Mesothelial cell of epicardium (in vitro differentiated cells): Measurements from ENCODE around the gene TAOK1. TPM values are rescaled to one million over a fixed set of nuclear protein-coding genes. Genes with fewer than 3 reads are reported as not detected.

Experiments
- DNase-seq, 2 experiments: peaks; one replicate each; pipeline ENCODE4 v3.0.0; 2021; ENCODE audit warnings: low spot score in 2 of 2; ENCODE audit not compliant: unreplicated experiment in 2 of 2
- H3K27ac Mint-ChIP-seq: 2 replicates; pipeline ENCODE4 v1.8.0; 2021; ENCODE audit warnings: mixed read lengths
- H3K27me3 Mint-ChIP-seq: 2 replicates; pipeline ENCODE4 v1.8.0; 2021; ENCODE audit warnings: low read depth, mixed read lengths
- H3K36me3 Mint-ChIP-seq: 2 replicates; pipeline ENCODE4 v1.8.0; 2021; ENCODE audit warnings: mixed read lengths
- H3K4me1 Mint-ChIP-seq: 2 replicates; pipeline ENCODE4 v1.8.0; 2021; ENCODE audit warnings: mixed read lengths
- H3K4me3 Mint-ChIP-seq: 2 replicates; pipeline ENCODE4 v1.8.0; 2021; ENCODE audit warnings: mild to moderate bottlenecking, moderate library complexity, mixed read lengths
- H3K9me3 Mint-ChIP-seq: 2 replicates; pipeline ENCODE4 v1.8.0; 2021; ENCODE audit warnings: mixed read lengths
- CTCF ChIP-seq: fragments of 200-600 bp; sonication (generic); IDR thresholded peaks from one replicate; pipeline ENCODE4 v1.5.0; 2021; ENCODE audit warnings: antibody characterized with exemption; ENCODE audit not compliant: unreplicated experiment
- total RNA-seq: library from RNA; stranded (reverse); gene quantifications from 3 replicates; pipeline ENCODE4 v1.2.1, GENCODE V29; 2021

TAOK1 gene
- total RNA-seq, 1 donor from 2014 or later: 86.7 TPM

DNA sequence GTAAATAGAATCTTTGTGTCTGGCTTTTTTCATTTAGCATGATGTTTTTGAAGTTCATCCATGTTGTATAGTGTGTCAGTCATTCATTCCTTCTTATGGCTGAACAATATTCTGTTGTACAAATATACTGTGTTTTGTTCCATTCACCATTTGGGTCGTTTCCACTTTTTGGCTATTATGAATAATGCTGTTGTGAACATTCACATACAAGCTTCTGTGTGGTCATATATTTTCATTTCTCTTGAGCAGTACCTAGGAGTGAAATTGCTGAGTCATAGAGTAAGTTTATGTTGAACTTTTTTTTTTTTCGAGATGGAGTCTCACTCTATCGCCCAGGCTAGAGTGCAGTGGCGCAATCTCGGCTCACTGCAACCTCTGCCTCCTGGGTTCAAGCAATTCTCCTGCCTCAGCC is 32.3 kb upstream of the TAOK1 start:
- no peak for DNase-seq
- no peak for TF ChIP-seq CTCF
- no peaks in the 10 kb centered on the region for H3K27me3 Mint-ChIP-seq
- no peaks in the 10 kb centered on the region for H3K9me3 Mint-ChIP-seq
- no peak overlapping the region for H3K4me3 Mint-ChIP-seq
- peak overlapping the region; percentile 15 for H3K27ac Mint-ChIP-seq
- H3K36me3 Mint-ChIP-seq: no peaks in the 10 kb centered on the region
- H3K4me1 Mint-ChIP-seq: peaks cover 7% of the 10 kb centered on the region

- Mint-ChIP-seq H3K4me3 (no peak overlapping the region), H3K9me3 (no peaks in the 10 kb centered on the region), H3K27ac (no peak overlapping the region), H3K27me3 (no peaks in the 10 kb centered on the region), H3K4me1 (peaks cover 7% of the 10 kb centered on the region), H3K36me3 (no peaks in the 10 kb centered on the region)
- DNase-seq: no peak
- no peak for TF ChIP-seq CTCF
Observed at GRCh38 chr17:29358416-29358815, 31.7 kb upstream of the TAOK1 start.

DNA sequence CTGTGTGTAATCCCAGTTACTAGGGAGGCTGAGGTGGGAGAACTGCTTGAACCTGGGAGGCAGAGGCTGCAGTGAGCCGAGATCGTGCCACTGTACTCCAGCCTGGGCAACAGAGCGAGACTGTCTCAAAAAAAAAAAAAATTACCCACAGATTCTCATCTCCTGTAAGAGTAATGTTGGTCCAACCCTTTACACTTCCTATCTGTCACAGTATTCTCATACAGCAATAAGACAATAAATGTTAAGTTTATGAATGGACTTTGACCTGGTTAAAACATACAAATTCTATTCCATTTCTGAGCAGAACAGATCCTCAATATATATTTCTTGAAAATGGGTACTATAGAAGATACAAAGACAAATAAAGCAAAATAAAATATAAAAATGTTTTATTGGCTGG is 30.4 kb upstream of the TAOK1 start:
- no peak overlapping the region for H3K4me3 Mint-ChIP-seq
- H3K27ac Mint-ChIP-seq: no peak overlapping the region
- H3K4me1 Mint-ChIP-seq: peaks cover 7% of the 10 kb centered on the region
- DNase-seq: no peak
- no peaks in the 10 kb centered on the region for H3K9me3 Mint-ChIP-seq
- no peaks in the 10 kb centered on the region for H3K36me3 Mint-ChIP-seq
- H3K27me3 Mint-ChIP-seq: no peaks in the 10 kb centered on the region
- TF ChIP-seq CTCF: no peak

GRCh38 chr17:29363716-29364115 is 26.4 kb upstream of the TAOK1 start:
- Mint-ChIP-seq H3K27ac (no peak overlapping the region), H3K27me3 (no peaks in the 10 kb centered on the region), H3K36me3 (no peaks in the 10 kb centered on the region), H3K4me1 (no peaks in the 10 kb centered on the region), H3K9me3 (no peaks in the 10 kb centered on the region), H3K4me3 (no peak overlapping the region)
- no peak for TF ChIP-seq CTCF
- DNase-seq: no peak

- Mint-ChIP-seq H3K9me3 (no peaks in the 10 kb centered on the region), H3K27ac (no peak overlapping the region), H3K27me3 (no peaks in the 10 kb centered on the region), H3K4me1 (no peaks in the 10 kb centered on the region), H3K36me3 (no peaks in the 10 kb centered on the region), H3K4me3 (no peak overlapping the region)
- TF ChIP-seq CTCF: no peak
- DNase-seq: no peak
Observed at GRCh38 chr17:29364691-29365090, 25.5 kb upstream of the TAOK1 start.

- H3K36me3 Mint-ChIP-seq: no peaks in the 10 kb centered on the region
- no peaks in the 10 kb centered on the region for H3K4me1 Mint-ChIP-seq
- no peak overlapping the region for H3K4me3 Mint-ChIP-seq
- no peak for TF ChIP-seq CTCF
- no peaks in the 10 kb centered on the region for H3K27me3 Mint-ChIP-seq
- H3K9me3 Mint-ChIP-seq: no peaks in the 10 kb centered on the region
- no peak overlapping the region for H3K27ac Mint-ChIP-seq
- DNase-seq: no peak
Observed at GRCh38 chr17:29368161-29368560, 22.0 kb upstream of the TAOK1 start.
